GM21367 (cell line): ENCODE measurements around the gene CYB561D1.

Source experiments
- ATAC-seq: cut with Tn5 transposase; IDR thresholded peaks from one replicate; pipeline ENCODE4 v1.9.1; 2021; ENCODE audit not compliant: unreplicated experiment

Gene CYB561D1

GRCh38 chr1:109479901-109480300, 14.0 kb upstream of the CYB561D1 start:
- no peak for ATAC-seq

- ATAC-seq = no peak
Measured at GRCh38 chr1:109481646-109482045, 12.2 kb upstream of the CYB561D1 start.

GRCh38 chr1:109482242-109482641, 11.7 kb upstream of the CYB561D1 start:
- no peak for ATAC-seq

- peak; percentile 13 for ATAC-seq
Measured at GRCh38 chr1:109482791-109483671, 10.9 kb upstream of the CYB561D1 start.

GRCh38 chr1:109483672-109484518, 10.0 kb upstream of the CYB561D1 start, which contains the start of gene ATXN7L2:
TSS of gene ATXN7L2 (plus strand) at chr1:109483905. CDS start at chr1:109483954, 49 bp downstream.
- peak; percentile 65 for ATAC-seq

- ATAC-seq = no peak
Measured at GRCh38 chr1:109484519-109484975, 9.3 kb upstream of the CYB561D1 start.

GRCh38 chr1:109485001-109485400, 8.9 kb upstream of the CYB561D1 start:
- no peak for ATAC-seq

GRCh38 chr1:109487261-109487660, 6.6 kb upstream of the CYB561D1 start:
- ATAC-seq = no peak

GRCh38 chr1:109488201-109488600, 5.7 kb upstream of the CYB561D1 start:
- ATAC-seq = no peak

- no peak for ATAC-seq
Measured at GRCh38 chr1:109488696-109489095, 5.2 kb upstream of the CYB561D1 start.

- no peak for ATAC-seq
Measured at GRCh38 chr1:109490029-109490933, 3.6 kb upstream of the CYB561D1 start.

- ATAC-seq = no peak
Measured at GRCh38 chr1:109490934-109491302, 3.0 kb upstream of the CYB561D1 start.

GRCh38 chr1:109491372-109491771, 2.5 kb upstream of the CYB561D1 start:
- ATAC-seq = no peak

GRCh38 chr1:109492779-109493178, 1.1 kb upstream of the CYB561D1 start:
- ATAC-seq = no peak

- ATAC-seq = no peak
Measured at GRCh38 chr1:109493227-109493626, 667 bp upstream of the CYB561D1 start.

GRCh38 chr1:109495738-109496137, 1.8 kb downstream of the CYB561D1 start:
- no peak for ATAC-seq

GRCh38 chr1:109497449-109498160, 3.7 kb downstream of the CYB561D1 start:
- no peak for ATAC-seq

GRCh38 chr1:109498161-109498801, 4.4 kb downstream of the CYB561D1 start:
- ATAC-seq = no peak

- ATAC-seq = no peak
Measured at GRCh38 chr1:109499081-109499480, 5.2 kb downstream of the CYB561D1 start.
